NCI-H345 treated with DMSO at 0.1 percent for 48 hours (cell line): Measurements from ENCODE around the gene COL23A1.
"Not testable (repeated sequence)": the region's sequence is repeated elsewhere in the genome, so short reads cannot be mapped to it uniquely, and the experiment has no call there.

Experiments used
- DNase-seq: peaks from one replicate; lab custom pipeline; 2025; ENCODE audit not compliant: unreplicated experiment; lab: John Stamatoyannopoulos, UW

The COL23A1 gene

DNA sequence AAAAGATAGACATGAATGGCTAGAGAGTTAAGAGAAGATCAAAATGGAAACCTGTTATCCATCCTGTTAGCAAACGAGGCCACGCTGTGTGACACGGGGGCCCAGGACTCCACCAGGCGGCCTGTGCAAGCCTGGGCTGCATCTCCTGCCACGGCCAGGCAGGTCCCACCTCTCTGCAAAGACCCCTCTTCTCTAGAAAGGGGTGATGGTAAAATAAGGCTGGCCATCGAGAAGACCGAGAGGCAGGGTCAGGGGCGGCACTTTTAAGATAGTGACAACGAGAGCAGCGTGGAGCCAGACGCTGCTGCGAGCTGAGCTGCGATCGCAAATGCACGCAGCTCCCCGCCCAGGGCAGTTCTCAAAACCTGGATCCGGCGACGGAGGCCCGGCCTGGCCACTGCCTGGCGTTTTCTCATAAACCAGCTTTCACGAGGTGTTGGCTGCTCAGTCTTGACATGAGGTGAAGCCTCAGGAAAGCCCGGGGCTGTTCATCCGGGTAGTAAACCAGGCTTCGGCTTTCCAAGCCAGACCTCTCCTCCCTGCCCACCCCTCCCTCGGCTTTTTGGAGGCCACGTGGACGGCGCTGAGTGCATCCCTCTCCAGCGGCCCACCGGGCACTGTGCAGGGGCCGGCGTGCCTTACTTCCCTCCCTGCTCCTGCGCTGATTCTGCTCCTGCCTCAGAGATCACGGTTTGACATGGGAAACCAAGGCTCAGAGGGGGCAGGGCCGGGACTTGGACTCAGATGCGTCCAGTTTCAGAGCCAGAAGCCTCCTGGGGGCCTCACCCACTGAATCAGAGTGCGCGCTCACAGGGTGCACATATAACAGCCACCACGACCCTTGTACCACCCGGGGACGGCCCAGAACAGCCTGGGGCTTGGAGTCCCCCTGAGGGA lies 206.0 kb downstream of the COL23A1 start:
- DNase-seq = no peak

DNA sequence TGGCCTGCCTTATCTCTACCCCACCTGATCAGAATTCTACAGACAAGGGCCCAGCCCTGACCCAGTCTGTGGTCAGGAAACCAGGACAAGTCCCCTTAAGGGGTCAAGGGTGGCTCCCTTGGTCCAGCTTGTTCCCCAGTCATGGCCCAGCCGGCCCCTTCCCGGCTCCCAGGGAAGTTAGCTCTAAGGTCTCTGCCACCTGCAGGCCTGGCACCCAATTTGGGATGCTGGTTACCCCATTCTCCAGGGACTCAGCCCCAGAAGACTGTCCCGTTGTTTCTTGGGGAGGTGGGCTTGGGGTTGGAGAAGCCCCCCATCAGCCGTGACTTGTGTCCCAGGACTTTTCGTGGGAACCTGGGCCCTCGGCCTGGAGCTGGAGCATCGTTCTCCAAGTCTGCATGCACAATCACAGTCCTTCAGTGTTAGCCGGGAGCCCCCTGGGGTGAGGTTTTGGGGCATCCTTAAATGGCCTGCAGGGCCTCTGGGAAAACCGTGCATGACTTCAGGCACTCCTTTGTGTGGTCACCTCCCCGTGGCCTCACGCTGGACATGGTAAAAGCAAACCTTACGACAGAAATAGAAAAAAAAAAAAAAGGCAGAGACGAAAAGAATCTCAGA lies 206.8 kb downstream of the COL23A1 start:
- no peak for DNase-seq

DNA sequence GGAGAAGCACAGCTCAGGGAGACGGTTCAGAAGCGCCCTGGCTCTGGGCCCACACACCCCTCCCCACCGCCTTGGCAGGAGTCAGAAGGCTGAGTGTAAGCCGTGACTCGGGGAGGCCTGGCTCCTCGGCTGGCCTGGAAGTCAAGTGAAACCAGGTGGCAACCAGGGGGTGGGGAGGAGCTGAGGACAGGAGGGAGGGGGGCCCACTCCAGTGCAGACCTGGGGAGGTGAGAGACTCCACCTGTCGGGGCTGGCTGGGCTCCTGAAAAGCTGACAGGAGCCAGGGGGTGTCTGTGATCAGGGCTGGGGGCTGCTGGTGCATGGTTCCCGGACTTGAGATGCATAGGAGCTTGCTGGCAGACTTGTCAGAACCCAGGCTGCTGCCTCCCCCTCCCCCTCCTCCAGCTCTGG lies 207.4 kb downstream of the COL23A1 start:
- no peak for DNase-seq

DNA sequence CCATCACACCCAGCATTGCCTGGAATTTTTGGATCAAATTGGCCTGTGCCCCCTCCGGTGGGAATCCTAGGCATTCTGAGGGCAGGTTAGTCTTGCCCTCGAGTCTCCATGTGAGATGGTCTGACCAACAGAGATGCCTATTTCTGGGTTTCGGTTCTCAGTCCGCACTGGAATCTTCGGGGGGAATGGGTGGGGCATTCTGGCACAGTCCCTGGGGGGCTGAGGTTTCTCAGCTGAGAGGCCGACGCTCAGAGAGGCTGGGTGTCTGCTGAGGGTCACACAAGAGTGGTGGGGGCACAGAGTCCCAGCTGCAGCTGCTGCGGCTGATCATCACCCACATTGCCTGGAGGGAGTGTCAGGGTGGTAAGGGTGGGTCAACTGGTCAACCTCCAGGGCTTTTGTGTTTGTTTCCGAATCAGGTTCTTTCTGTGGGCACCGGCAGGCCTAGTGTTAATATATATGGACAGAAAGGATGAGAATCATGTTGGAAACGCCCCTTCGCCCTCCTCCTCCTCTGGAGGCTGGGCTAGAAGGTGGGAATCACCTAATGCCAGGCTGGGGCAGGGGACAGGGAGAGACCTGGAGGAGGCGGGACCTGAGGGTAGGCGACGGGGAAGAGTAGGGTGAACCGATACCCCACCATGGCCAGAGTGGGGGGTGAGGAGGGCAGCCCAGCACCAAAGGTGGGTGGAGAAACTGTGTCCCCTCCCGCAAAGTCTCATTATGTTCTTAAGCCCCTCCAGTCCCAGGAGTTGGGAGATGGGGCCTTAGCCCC lies 208.1 kb downstream of the COL23A1 start:
- no peak for DNase-seq

- DNase-seq = no peak
Observed at GRCh38 chr5:178381206-178381605, 209.0 kb downstream of the COL23A1 start.

GRCh38 chr5:178380541-178381074 lies 209.6 kb downstream of the COL23A1 start:
- no peak for DNase-seq

- DNase-seq = no peak
Observed at GRCh38 chr5:178380086-178380485, 210.1 kb downstream of the COL23A1 start.

- DNase-seq = no peak
Observed at GRCh38 chr5:178378527-178379484, 211.4 kb downstream of the COL23A1 start.

DNA sequence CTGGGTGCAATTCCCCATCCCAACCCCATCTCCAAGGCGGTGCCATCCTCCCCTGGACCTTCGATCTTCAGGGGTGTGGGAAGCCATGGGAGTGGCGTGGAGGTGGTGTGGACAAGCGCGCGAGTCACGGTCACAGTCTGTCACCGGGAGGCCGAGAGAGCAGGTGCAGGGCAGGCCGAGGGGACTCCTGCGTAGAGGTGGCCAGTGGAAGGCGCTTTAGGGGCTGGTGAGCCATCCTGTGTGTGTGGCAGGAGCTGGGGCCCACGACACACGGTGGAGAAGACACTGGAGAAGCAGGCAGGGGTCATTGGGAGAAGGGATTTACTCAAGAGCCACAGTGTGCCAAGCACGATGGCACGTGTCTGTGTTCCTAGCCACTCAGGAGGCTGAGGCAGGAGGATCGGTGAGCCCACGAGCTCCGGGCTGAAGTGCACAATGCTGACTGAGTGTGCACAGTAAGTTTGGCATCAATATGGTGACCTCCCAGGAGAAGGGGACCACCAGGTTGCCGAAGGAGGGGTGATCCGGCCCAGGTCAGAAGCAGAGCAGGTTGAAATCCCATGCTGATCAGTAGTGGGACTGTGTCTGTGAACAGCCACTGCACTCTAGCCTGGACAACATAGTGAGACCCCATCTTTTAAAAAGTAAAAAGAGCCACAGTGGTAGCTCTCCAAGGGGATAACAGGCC lies 212.5 kb downstream of the COL23A1 start:
- DNase-seq = no peak

DNA sequence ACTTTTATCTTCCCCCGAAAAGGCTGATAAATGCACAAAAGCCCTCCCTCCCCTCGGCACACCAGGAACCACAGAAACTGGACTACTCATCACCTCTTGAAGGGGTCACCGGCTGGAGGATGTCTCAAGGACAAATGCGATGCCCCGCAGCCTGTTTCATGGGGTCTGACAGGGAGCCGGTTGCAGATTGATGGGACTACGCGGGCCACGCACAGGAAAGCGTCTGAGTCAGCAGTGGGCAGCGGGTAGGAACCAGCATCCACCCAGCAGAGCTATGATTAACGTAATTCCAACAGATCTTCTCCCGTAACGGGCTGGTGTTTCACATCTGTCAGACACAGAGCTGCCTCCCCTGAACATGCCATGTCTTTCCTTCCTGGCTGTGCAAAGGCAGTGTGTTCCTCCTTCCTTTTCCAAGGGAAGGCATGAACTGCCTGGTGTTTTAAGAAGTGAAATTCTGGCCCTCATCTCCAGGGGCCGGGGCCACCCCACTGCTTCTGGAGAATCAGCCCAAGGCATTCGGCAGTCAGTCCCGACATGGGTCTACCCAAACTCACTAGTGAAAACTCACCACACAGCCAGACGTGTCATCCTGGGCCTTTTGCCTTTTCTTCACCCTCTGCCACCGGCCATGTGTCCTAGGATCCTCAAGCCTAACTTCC lies 213.1 kb downstream of the COL23A1 start:
- no peak for DNase-seq

GRCh38 chr5:178375348-178375747 lies 214.8 kb downstream of the COL23A1 start:
- DNase-seq = no peak

DNA sequence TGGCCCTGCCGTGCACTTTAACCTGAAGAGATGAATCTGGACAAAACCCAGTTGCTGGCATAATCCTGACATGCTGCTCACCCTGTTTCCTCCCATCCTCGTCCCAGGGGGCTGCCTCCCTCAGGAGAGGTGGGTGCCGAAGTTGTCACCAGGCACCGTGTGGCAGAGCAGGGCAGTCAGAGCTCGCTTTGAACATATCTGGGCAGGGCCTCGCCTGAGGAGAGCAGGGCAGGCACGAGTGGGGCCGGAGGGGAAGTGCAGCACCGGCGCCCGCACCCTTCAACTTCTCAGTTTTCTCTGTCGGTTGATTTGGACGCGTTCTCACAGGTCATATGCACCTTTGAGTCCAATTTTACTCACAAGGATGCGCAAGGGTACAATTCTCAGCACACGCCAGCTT lies 216.5 kb downstream of the COL23A1 start:
- no peak for DNase-seq

DNA sequence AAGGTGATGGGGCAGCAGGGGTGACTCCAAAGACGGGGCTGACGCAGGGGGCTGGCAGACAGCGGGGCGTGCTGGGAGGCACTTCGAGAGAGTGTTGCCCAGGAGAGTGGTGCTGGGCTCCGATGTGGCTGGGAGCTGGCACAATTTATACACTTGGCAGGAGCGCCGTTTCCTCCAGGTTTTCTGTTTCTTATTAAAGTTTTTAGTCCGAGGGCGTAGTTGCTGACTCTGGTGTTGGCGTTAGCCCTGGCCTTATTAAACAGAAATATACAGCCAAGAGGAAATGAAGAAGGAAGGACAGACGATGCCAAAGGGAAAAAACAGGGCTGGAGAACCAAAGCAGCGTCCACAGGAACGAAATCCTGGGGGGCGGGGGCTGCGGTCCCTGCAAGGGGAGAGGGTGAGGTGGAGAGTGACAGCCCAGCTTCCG lies 218.0 kb downstream of the COL23A1 start:
- DNase-seq = no peak

GRCh38 chr5:178371362-178372111 lies 218.7 kb downstream of the COL23A1 start:
- DNase-seq = no peak

DNA sequence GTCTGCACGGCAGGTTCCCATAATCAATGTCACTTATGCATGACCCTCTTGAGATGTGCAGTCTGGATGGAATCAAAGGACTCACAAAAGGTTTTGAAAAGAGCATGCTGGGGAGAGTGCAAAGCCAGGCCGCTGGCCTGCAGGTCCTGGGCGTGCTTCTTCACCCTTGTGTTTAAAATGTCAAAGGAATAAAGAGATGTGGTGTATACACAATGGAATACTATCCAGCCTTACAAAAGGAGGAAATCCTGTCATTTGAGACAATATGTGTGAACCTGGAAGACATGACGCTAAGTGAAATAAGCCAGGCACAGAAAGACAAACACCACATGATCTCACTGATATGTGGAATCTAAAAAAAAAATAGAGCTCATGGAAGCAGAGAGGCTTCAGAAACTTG lies 220.1 kb downstream of the COL23A1 start:
- no peak for DNase-seq

- DNase-seq = not testable (repeated sequence)
Observed at GRCh38 chr5:178369469-178369868, 220.7 kb downstream of the COL23A1 start.

- DNase-seq = no peak
Observed at GRCh38 chr5:178368716-178369300, 221.4 kb downstream of the COL23A1 start.

DNA sequence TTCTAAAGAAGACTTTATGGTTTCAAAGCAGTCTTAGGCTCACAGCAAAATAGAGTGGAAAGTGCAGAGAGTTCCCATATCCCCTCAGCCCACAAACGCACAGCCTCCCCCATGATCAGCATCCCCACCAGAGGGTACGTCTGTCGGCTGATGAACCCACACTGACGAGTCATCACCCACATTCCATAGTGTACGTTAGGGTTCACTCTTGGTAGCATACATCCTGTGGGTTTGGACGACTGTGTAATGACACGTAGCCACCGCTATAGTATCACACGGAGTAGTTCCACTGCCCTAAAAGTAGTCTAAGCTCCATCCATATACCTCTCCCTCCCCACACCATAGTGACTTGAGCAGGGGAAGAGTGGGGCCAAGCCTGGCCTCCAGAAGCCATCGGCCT lies 221.9 kb downstream of the COL23A1 start:
- no peak for DNase-seq
